ENCODE results near the gene OR6B1.

OR6B1 gene

DNA sequence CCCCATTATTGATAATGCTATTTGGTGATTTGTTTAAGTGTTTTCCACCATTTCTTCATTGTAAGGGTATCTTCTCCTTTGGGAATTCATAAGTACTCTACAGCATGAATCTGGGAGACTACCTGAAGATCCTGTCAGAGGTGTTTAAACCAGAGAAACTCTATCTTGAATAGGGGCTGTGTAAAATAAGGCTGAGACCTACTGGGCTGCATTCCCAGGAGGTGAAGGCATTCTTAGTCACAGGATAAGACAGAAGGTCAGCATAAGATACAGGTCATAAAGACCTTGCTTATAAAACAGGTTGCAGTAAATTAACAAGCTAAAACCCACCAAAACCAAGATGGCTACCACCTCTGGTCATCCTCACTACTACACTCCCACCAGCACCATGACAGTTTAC is 35.3 kb downstream of the OR6B1 start:
- no peak overlapping the region for H3K9ac ChIP-seq (ENCODE audit: low read depth, low read length)
- no peak for DNase-seq
- H3K27me3 ChIP-seq (ENCODE audit: insufficient read depth, low read length, poor library complexity), result no peaks in the 10 kb centered on the region
- no peaks in the 10 kb centered on the region for H3K9me3 ChIP-seq (ENCODE audit: insufficient read depth, low read length, severe bottlenecking)
- H2AFZ ChIP-seq (ENCODE audit: low read depth, low read length), result no peak overlapping the region
- H3K4me2 ChIP-seq (ENCODE audit: insufficient read depth, low read length), result no peak overlapping the region
- no peak for ATAC-seq (ENCODE audit: insufficient read depth, low read depth)
- TF ChIP-seq, protein P1, sequence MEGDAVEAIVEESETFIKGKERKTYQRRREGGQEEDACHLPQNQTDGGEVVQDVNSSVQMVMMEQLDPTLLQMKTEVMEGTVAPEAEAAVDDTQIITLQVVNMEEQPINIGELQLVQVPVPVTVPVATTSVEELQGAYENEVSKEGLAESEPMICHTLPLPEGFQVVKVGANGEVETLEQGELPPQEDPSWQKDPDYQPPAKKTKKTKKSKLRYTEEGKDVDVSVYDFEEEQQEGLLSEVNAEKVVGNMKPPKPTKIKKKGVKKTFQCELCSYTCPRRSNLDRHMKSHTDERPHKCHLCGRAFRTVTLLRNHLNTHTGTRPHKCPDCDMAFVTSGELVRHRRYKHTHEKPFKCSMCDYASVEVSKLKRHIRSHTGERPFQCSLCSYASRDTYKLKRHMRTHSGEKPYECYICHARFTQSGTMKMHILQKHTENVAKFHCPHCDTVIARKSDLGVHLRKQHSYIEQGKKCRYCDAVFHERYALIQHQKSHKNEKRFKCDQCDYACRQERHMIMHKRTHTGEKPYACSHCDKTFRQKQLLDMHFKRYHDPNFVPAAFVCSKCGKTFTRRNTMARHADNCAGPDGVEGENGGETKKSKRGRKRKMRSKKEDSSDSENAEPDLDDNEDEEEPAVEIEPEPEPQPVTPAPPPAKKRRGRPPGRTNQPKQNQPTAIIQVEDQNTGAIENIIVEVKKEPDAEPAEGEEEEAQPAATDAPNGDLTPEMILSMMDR (IDR thresholded peaks at IDR 0.05; ENCODE audit: borderline replicate concordance, extremely low read depth, low read length, poor library complexity, severe bottlenecking), result no peak
- no peak for TF ChIP-seq EZH2 (IDR thresholded peaks at IDR 0.05; ENCODE audit: borderline replicate concordance, low read depth, low read length, severe bottlenecking)
- H3K27ac ChIP-seq (ENCODE audit: low read length), result no peak overlapping the region
- no peaks in the 10 kb centered on the region for H3K4me1 ChIP-seq (ENCODE audit: insufficient read depth, low read length)
- no peak overlapping the region for H3K4me3 ChIP-seq (ENCODE audit: low read depth in 1 of 2, low read length in 2 of 2)
- H3K79me2 ChIP-seq (ENCODE audit: insufficient read depth, low read length), result no peaks in the 10 kb centered on the region
- no peaks in the 10 kb centered on the region for H3K36me3 ChIP-seq (ENCODE audit: insufficient read depth, low read length)
- no peaks in the 10 kb centered on the region for H4K20me1 ChIP-seq (ENCODE audit: insufficient read depth, low read length)

DNA sequence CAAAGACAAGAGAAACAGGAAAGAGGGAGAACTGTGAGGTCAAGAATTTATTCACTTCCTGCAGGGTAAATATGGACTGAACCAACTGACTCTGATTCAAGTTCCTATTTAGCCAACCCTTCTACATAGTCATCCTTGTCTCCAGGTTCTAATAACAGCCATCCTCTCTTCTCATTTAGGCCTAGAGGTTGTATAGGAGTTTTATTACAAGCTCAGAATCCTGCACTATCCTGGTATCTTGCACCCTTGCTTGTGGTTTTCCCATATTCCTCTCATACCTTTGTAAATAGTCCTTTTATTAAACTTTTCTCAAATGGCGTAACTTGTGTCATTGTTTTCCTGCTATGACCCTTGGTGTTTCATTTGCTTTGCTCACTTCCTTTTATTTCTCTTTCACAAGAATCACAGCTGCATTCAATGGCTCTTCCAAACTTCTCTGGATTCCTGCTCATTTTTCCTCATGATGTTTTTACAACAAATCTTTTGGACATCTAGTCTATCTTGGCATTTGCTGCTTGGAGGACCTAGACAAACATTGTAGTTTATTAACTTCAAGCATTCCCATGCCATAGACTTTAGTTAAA is 36.3 kb downstream of the OR6B1 start:
- ATAC-seq (ENCODE audit: insufficient read depth, low read depth), result no peak
- H2AFZ ChIP-seq (ENCODE audit: low read depth, low read length), result no peak overlapping the region
- H3K27ac ChIP-seq (ENCODE audit: low read length), result no peak overlapping the region

DNA sequence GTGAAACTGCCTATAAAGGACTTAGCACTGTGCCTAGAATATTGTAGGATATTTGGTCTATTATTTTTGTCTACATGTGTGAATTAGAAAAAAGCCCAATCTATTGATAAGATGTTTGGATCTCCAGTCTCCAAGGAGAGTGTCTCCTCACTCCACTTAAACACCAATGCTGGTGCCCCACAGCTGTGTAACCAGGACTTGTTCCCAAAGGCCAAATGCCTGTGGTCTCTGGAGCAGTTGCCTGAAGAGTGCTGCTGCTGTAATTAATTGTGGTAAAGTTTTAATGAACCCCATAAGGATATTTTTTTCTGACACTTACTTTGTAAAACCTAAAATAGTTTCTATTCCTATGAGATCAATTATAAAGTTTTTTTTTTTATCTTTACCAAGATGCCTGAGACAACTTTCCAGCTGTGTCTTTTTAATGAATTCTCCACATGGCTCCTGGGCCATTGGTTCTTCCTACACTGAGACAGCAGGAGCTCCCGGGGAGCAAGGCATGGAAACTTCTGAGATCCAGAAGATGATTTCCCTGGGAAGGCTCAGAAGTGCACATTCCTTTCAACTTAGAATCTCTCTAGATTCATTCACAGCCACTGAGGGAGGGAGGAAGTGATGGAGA is 37.4 kb downstream of the OR6B1 start:
- Histone ChIP-seq H3K36me3 (ENCODE audit: insufficient read depth, low read length) (no peaks in the 10 kb centered on the region), H3K27me3 (ENCODE audit: insufficient read depth, low read length, poor library complexity) (no peaks in the 10 kb centered on the region), H3K27ac (ENCODE audit: low read length) (no peak overlapping the region), H3K4me3 (ENCODE audit: low read depth in 1 of 2, low read length in 2 of 2) (no peak overlapping the region), H3K9ac (ENCODE audit: low read depth, low read length) (no peak overlapping the region), H3K4me1 (ENCODE audit: insufficient read depth, low read length) (no peaks in the 10 kb centered on the region), H4K20me1 (ENCODE audit: insufficient read depth, low read length) (no peaks in the 10 kb centered on the region), H3K4me2 (ENCODE audit: insufficient read depth, low read length) (no peak overlapping the region), H3K79me2 (ENCODE audit: insufficient read depth, low read length) (no peaks in the 10 kb centered on the region), H3K9me3 (ENCODE audit: insufficient read depth, low read length, severe bottlenecking) (no peaks in the 10 kb centered on the region), H2AFZ (ENCODE audit: low read depth, low read length) (no peak overlapping the region)
- ATAC-seq (ENCODE audit: insufficient read depth, low read depth) (no peak), DNase-seq (no peak)
- TF ChIP-seq EZH2 (IDR thresholded peaks at IDR 0.05; ENCODE audit: borderline replicate concordance, low read depth, low read length, severe bottlenecking), result no peak
- TF ChIP-seq, protein P1 (IDR thresholded peaks at IDR 0.05; ENCODE audit: borderline replicate concordance, extremely low read depth, low read length, poor library complexity, severe bottlenecking), result no peak

More for the DNA sequence above, 36.3 kb downstream of the OR6B1 start:
- Histone ChIP-seq H3K9me3 (ENCODE audit: insufficient read depth, low read length, severe bottlenecking) (no peaks in the 10 kb centered on the region), H3K36me3 (ENCODE audit: insufficient read depth, low read length) (no peaks in the 10 kb centered on the region), H3K4me1 (ENCODE audit: insufficient read depth, low read length) (no peaks in the 10 kb centered on the region), H3K9ac (ENCODE audit: low read depth, low read length) (no peak overlapping the region), H4K20me1 (ENCODE audit: insufficient read depth, low read length) (no peaks in the 10 kb centered on the region), H3K4me2 (ENCODE audit: insufficient read depth, low read length) (no peak overlapping the region), H3K79me2 (ENCODE audit: insufficient read depth, low read length) (no peaks in the 10 kb centered on the region), H3K4me3 (ENCODE audit: low read depth in 1 of 2, low read length in 2 of 2) (no peak overlapping the region), H3K27me3 (ENCODE audit: insufficient read depth, low read length, poor library complexity) (no peaks in the 10 kb centered on the region)
- TF ChIP-seq, protein P1 (IDR thresholded peaks at IDR 0.05; ENCODE audit: borderline replicate concordance, extremely low read depth, low read length, poor library complexity, severe bottlenecking), result no peak
- TF ChIP-seq EZH2 (IDR thresholded peaks at IDR 0.05; ENCODE audit: borderline replicate concordance, low read depth, low read length, severe bottlenecking), result no peak
- no peak for DNase-seq
